MCF 10A (cell line): ENCODE measurements around the gene CRYBB2. TPM values are rescaled to one million over a fixed set of nuclear protein-coding genes. Genes with fewer than 3 reads are reported as not detected.

Experiments
- BruUV-seq: library from RNA; stranded (reverse); fragments of 400-500 nt; replicated peaks from 2 replicates; lab custom pipeline; 2021; lab: Mats Ljungman, UMichigan
- CTCF ChIA-PET: fragments of 300-600 bp; sonication (Branson Sonifier 250); formaldehyde crosslinking; extraction: SDS; loops from one replicate; lab custom pipeline; 2021; ENCODE audit warnings: antibody characterized with exemption, inconsistent platforms; lab: Yijun Ruan, JAX
- POLR2A ChIA-PET: fragments of 300-600, 350-650 bp; sonication (Branson Sonifier 250); formaldehyde crosslinking; extraction: SDS; loops from one replicate; lab custom pipeline; 2020; ENCODE audit warnings: antibody characterized with exemption, inconsistent platforms; lab: Yijun Ruan, JAX
- DNase-seq: peaks from one replicate; pipeline ENCODE4 v3.0.0-alpha.2; 2018; ENCODE audit not compliant: unreplicated experiment
- H3K27ac Mint-ChIP-seq: one replicate; pipeline ENCODE4 v1.8.0; 2022; ENCODE audit warnings: mild to moderate bottlenecking, low read depth, mixed read lengths; ENCODE audit not compliant: unreplicated experiment
- H3K27me3 Mint-ChIP-seq: one replicate; pipeline ENCODE4 v1.8.0; 2022; ENCODE audit warnings: mixed read lengths; ENCODE audit not compliant: insufficient read depth, unreplicated experiment
- H3K36me3 Mint-ChIP-seq: one replicate; pipeline ENCODE4 v1.8.0; 2022; ENCODE audit warnings: mild to moderate bottlenecking, moderate library complexity, mixed read lengths; ENCODE audit not compliant: insufficient read depth, unreplicated experiment
- H3K4me1 Mint-ChIP-seq: one replicate; pipeline ENCODE4 v1.8.0; 2022; ENCODE audit warnings: mixed read lengths; ENCODE audit not compliant: insufficient read depth, unreplicated experiment
- H3K4me3 Mint-ChIP-seq: one replicate; pipeline ENCODE4 v1.8.0; 2022; ENCODE audit warnings: mild to moderate bottlenecking, moderate library complexity, mixed read lengths; ENCODE audit not compliant: unreplicated experiment
- H3K9me3 Mint-ChIP-seq: one replicate; pipeline ENCODE4 v1.8.0; 2022; ENCODE audit warnings: mixed read lengths; ENCODE audit not compliant: unreplicated experiment
- intact Hi-C: fragments of 100-400 bp; cut with micrococcal nuclease; formaldehyde crosslinking; loops from 2 replicates; pipeline ENCODE4 v1.14.1; 2022
- total RNA-seq: library from RNA; stranded (reverse); gene quantifications from 2 replicates; pipeline ENCODE4 v1.2.3, GENCODE V29; 2022
- TF ChIP-seq, protein P1 (sequence below): fragments of 200-600 bp; IDR thresholded peaks from one replicate; pipeline ENCODE4 v1.8.0; 2022; ENCODE audit warnings: antibody characterized with exemption, mild to moderate bottlenecking; ENCODE audit not compliant: unreplicated experiment

The CRYBB2 gene
- total RNA-seq, 1 experiment from 2014 or later: 0.68 TPM

DNA sequence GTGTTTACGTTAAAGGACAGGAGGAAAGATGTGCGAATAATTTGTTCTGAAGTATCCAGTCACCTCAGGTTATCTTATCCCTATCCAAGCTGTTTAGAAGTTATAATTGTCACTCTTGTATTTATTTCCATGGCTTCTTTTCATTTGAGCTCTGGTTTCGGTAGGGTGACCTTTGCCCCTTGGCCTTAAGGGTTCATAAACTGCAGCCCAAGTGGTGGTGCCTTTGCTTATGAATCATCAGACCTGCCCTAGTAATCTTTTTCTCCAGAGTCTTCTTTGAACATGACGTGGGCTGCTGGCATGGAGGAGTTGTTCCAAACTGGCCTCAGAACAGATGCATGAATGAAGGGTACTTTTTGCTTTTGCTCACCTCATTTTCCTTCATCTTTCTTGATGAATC is 26.3 kb upstream of the CRYBB2 start:
- TF ChIP-seq, protein P1, sequence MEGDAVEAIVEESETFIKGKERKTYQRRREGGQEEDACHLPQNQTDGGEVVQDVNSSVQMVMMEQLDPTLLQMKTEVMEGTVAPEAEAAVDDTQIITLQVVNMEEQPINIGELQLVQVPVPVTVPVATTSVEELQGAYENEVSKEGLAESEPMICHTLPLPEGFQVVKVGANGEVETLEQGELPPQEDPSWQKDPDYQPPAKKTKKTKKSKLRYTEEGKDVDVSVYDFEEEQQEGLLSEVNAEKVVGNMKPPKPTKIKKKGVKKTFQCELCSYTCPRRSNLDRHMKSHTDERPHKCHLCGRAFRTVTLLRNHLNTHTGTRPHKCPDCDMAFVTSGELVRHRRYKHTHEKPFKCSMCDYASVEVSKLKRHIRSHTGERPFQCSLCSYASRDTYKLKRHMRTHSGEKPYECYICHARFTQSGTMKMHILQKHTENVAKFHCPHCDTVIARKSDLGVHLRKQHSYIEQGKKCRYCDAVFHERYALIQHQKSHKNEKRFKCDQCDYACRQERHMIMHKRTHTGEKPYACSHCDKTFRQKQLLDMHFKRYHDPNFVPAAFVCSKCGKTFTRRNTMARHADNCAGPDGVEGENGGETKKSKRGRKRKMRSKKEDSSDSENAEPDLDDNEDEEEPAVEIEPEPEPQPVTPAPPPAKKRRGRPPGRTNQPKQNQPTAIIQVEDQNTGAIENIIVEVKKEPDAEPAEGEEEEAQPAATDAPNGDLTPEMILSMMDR: no peak
- ChIA-PET CTCF (interaction anchor here (0.6 to 4.0 kb wide), 2 partner anchors 10 to 67 kb away, joined by 4 to 17 read pairs; no protein-coding TSS in a partner anchor), POLR2A (no interaction called here)
- H3K36me3 Mint-ChIP-seq: peaks cover 91% of the 10 kb centered on the region
- no peaks in the 10 kb centered on the region for H3K27me3 Mint-ChIP-seq
- no peak overlapping the region for H3K27ac Mint-ChIP-seq
- no peaks in the 10 kb centered on the region for H3K4me1 Mint-ChIP-seq
- H3K9me3 Mint-ChIP-seq: no peaks in the 10 kb centered on the region
- DNase-seq: no peak
- no TSS peak for BruUV-seq
- intact Hi-C loops: no loop called here
- H3K4me3 Mint-ChIP-seq: no peak overlapping the region

DNA sequence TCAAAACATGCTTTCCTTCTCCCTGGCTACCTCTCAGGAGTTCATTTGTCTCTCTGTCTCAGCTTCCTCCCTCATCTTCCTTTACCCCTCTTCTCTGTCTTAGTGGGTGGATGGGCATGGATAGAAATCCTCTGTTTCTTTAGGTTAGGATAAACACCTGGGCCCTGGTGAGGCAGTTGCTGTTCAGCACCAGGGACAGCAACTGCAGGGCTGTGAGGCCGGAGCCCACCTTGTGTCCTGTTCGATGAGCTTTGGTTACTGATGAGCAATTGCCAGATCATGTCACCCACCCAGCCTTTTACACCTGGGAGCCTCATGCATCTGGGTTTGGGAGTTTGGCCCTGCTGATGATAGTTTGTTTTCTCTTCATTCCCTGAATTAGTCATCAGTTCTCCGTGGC is 25.9 kb upstream of the CRYBB2 start:
- intact Hi-C loops: no loop called here
- no peak for DNase-seq
- TF ChIP-seq, protein P1: no peak
- Mint-ChIP-seq H3K9me3 (no peaks in the 10 kb centered on the region), H3K27me3 (no peaks in the 10 kb centered on the region), H3K4me1 (no peaks in the 10 kb centered on the region), H3K4me3 (no peak overlapping the region), H3K36me3 (peaks cover 87% of the 10 kb centered on the region), H3K27ac (no peak overlapping the region)
- BruUV-seq: no TSS peak
- POLR2A ChIA-PET: interaction anchor here (0.6 kb wide), 1 partner anchor 554 kb away, joined by 3 read pairs; no protein-coding TSS in a partner anchor
- CTCF ChIA-PET: interaction anchor here (4.0 kb wide), 1 partner anchor 9 kb away, joined by 17 read pairs; no protein-coding TSS in a partner anchor

DNA sequence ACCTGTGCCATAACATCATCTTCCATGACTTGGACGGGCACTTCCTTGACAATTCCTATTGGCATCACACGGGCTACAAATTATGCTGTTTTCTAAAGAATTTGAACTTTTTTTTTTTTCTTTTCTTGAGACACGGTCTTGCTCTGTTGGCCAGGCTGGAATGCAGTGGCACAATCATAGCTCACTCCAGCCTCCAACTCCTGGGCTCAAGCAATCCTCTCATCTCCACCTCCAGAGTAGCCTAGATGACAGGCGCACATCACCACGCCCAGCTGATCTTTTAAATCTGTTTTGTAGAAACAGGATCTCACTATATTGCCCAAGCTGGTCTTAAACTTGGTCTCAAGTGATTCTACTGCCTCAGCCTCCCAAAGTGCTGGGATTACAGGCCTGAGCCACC is 23.1 kb upstream of the CRYBB2 start:
- Mint-ChIP-seq H3K9me3 (no peaks in the 10 kb centered on the region), H3K4me3 (no peak overlapping the region), H3K36me3 (peaks cover 67% of the 10 kb centered on the region), H3K27ac (no peak overlapping the region), H3K4me1 (no peaks in the 10 kb centered on the region), H3K27me3 (no peaks in the 10 kb centered on the region)
- ChIA-PET POLR2A (no interaction called here), CTCF (interaction anchor here (0.7 to 1.7 kb wide), 3 partner anchors 10 to 1162 kb away, joined by 3 to 5 read pairs (median 5); no protein-coding TSS in a partner anchor)
- TF ChIP-seq, protein P1: no peak
- intact Hi-C loops: no loop called here
- DNase-seq: no peak
- no TSS peak for BruUV-seq

DNA sequence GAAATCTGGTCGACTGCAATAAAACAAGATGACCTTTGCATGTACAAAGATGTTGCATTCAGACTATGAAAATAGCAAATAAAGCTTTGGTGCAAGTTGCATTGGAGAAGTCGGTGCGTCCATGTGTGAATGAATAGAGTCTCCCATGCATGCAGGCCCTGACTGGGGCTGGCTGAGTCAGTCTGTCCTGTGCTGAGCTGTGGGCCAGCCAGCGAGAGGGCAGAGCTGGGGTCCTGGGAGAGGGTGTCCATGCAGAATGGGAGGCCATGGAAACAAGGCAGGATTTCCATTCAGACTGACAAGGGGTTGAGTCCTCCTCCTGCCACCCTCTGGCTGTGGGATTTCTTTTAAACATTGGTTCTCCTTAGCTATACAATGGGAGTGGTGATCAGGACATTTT is 22.1 kb upstream of the CRYBB2 start:
- Mint-ChIP-seq H3K27ac (no peak overlapping the region), H3K36me3 (peaks cover 68% of the 10 kb centered on the region), H3K4me3 (no peak overlapping the region), H3K9me3 (no peaks in the 10 kb centered on the region), H3K27me3 (no peaks in the 10 kb centered on the region), H3K4me1 (no peaks in the 10 kb centered on the region)
- ChIA-PET CTCF (interaction anchor here (0.7 to 1.7 kb wide), 4 partner anchors 12 to 346 kb away, joined by 3 to 5 read pairs (median 4); no protein-coding TSS in a partner anchor), POLR2A (interaction anchor here (0.7 kb wide), 1 partner anchor 21 kb away, joined by 3 read pairs; no protein-coding TSS in a partner anchor)
- BruUV-seq: no TSS peak
- intact Hi-C loops: no loop called here
- TF ChIP-seq, protein P1: no peak
- DNase-seq: no peak
